Endodermal cell (in vitro differentiated cells): ENCODE measurements around the gene EARS2. TPM values are rescaled to one million over a fixed set of nuclear protein-coding genes. Genes with fewer than 3 reads are reported as not detected.
A peak's percentile ranks its signal among the peaks of the same experiment; 100 is the strongest.

Source experiments
- DNase-seq: peaks from one replicate; pipeline ENCODE4 v3.0.0-alpha.2; 2017
- H3K27ac ChIP-seq: 2 replicates; pipeline ENCODE4 v1.5.1; 2013; ENCODE audit warnings: mild to moderate bottlenecking, low read depth, low read length, moderate library complexity
- H3K27me3 ChIP-seq: 2 replicates; pipeline ENCODE4 v1.6.1; 2013; ENCODE audit warnings: mild to moderate bottlenecking, low read length, moderate library complexity; ENCODE audit not compliant: insufficient read depth, control insufficient read depth, poor library complexity, severe bottlenecking
- H3K36me3 ChIP-seq: 2 replicates; pipeline ENCODE4 v1.7.0; 2013; ENCODE audit warnings: mild to moderate bottlenecking, low read length, moderate library complexity; ENCODE audit not compliant: control insufficient read depth, insufficient read depth
- H3K4me1 ChIP-seq: one replicate; pipeline ENCODE4 v1.7.0; 2013; ENCODE audit warnings: low read length; ENCODE audit not compliant: control insufficient read depth, insufficient read depth
- H3K4me3 ChIP-seq: 2 replicates; pipeline ENCODE4 v1.5.1; 2013; ENCODE audit warnings: mild to moderate bottlenecking, low read length, moderate library complexity
- H3K9ac ChIP-seq: 2 replicates; pipeline ENCODE4 v1.6.1; 2013; ENCODE audit warnings: mild to moderate bottlenecking, low read length, moderate library complexity; ENCODE audit not compliant: poor library complexity, severe bottlenecking; ENCODE audit errors: extremely low read depth
- H3K9me3 ChIP-seq: 2 replicates; pipeline ENCODE4 v1.6.1; 2013; ENCODE audit warnings: mild to moderate bottlenecking, low read length, moderate library complexity; ENCODE audit not compliant: control insufficient read depth
- H3K27ac Mint-ChIP-seq: 2 replicates; pipeline ENCODE4 v1.8.0; 2020; ENCODE audit warnings: mixed read lengths
- H3K27me3 Mint-ChIP-seq: 2 replicates; pipeline ENCODE4 v1.8.0; 2021; ENCODE audit warnings: mild to moderate bottlenecking, mixed read lengths; ENCODE audit not compliant: insufficient read depth
- H3K36me3 Mint-ChIP-seq: 2 replicates; pipeline ENCODE4 v1.8.0; 2020; ENCODE audit warnings: low read depth, mixed read lengths
- H3K4me1 Mint-ChIP-seq: 2 replicates; pipeline ENCODE4 v1.8.0; 2020; ENCODE audit warnings: mixed read lengths
- H3K4me3 Mint-ChIP-seq: 2 replicates; pipeline ENCODE4 v1.8.0; 2020; ENCODE audit warnings: mild to moderate bottlenecking, moderate library complexity, mixed read lengths
- H3K9me3 Mint-ChIP-seq: 2 replicates; pipeline ENCODE4 v1.8.0; 2020; ENCODE audit warnings: mild to moderate bottlenecking, mixed read lengths
- WGBS, 2 experiments: methylation state at CpG; one replicate each; pipeline versions ENCODE4 v1.1.5 to v1.1.7; 2013; ENCODE audit warnings: missing lambda C conversion rate in 2 of 2, mixed read lengths in 1 of 2; ENCODE audit not compliant: insufficient coverage in 1 of 2, insufficient read length in 1 of 2; 5-methylcytosine and 5-hydroxymethylcytosine counted together
- total RNA-seq, 2 donors: library from RNA; stranded (reverse); fragmentation: NEBNext Ultra II Directional in 1 of 2; extraction: Animal tissue kit (Norgen Biotek cat#: 25700) in 1 of 2; gene quantifications; 2 replicates in 1 of 2; 3 replicates in 1 of 2; pipeline ENCODE4 v1.2.1, GENCODE V29; 2021
- TF ChIP-seq, protein P1 (sequence below): fragments of 200-600 bp; sonication (generic); conservative IDR thresholded peaks from 2 replicates; pipeline ENCODE4 v1.5.0; 2021; ENCODE audit warnings: antibody characterized with exemption, mild to moderate bottlenecking

Gene EARS2
- total RNA-seq, 2 donors from 2014 or later, result 32.0 to 36.1 TPM

DNA sequence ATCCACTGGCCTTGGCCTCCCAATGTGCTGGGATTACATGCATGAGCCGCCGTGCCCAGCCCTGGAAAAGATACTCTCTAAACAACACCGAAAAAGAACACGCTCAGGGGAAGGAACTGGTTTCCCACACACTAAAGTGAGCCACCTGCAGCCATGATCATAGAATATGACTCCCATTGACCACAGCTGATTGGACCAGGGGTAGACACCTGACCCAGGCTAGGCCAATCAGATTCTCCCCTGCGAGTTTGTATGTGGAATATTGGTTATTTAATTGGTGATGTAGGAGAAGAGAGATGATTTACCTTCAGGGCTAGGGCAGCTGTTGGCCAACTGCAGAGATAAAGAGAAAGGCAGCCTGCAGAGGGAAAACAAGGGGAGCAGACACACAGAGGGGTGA is 37.9 kb downstream of the EARS2 start:
- peaks cover 57% of the 10 kb centered on the region for H3K36me3 Mint-ChIP-seq
- H3K4me3 Mint-ChIP-seq, result no peak overlapping the region
- no peak overlapping the region for H3K9ac ChIP-seq
- H3K27me3 ChIP-seq, result no peaks in the 10 kb centered on the region
- no peaks in the 10 kb centered on the region for H3K9me3 Mint-ChIP-seq
- no peak overlapping the region for H3K27ac Mint-ChIP-seq
- no peak overlapping the region for H3K27ac ChIP-seq
- H3K4me1 ChIP-seq, result no peaks in the 10 kb centered on the region
- H3K4me1 Mint-ChIP-seq, result no peaks in the 10 kb centered on the region
- TF ChIP-seq, protein P1, sequence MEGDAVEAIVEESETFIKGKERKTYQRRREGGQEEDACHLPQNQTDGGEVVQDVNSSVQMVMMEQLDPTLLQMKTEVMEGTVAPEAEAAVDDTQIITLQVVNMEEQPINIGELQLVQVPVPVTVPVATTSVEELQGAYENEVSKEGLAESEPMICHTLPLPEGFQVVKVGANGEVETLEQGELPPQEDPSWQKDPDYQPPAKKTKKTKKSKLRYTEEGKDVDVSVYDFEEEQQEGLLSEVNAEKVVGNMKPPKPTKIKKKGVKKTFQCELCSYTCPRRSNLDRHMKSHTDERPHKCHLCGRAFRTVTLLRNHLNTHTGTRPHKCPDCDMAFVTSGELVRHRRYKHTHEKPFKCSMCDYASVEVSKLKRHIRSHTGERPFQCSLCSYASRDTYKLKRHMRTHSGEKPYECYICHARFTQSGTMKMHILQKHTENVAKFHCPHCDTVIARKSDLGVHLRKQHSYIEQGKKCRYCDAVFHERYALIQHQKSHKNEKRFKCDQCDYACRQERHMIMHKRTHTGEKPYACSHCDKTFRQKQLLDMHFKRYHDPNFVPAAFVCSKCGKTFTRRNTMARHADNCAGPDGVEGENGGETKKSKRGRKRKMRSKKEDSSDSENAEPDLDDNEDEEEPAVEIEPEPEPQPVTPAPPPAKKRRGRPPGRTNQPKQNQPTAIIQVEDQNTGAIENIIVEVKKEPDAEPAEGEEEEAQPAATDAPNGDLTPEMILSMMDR, result no peak
- no peaks in the 10 kb centered on the region for H3K27me3 Mint-ChIP-seq
- H3K36me3 ChIP-seq, result peaks cover 53% of the 10 kb centered on the region
- WGBS, 2 experiments, result 98 to 100% methylated on average over 4 to 5 of the region's 5 CpGs
- no peaks in the 10 kb centered on the region for H3K9me3 ChIP-seq
- no peak for DNase-seq
- no peak overlapping the region for H3K4me3 ChIP-seq

DNA sequence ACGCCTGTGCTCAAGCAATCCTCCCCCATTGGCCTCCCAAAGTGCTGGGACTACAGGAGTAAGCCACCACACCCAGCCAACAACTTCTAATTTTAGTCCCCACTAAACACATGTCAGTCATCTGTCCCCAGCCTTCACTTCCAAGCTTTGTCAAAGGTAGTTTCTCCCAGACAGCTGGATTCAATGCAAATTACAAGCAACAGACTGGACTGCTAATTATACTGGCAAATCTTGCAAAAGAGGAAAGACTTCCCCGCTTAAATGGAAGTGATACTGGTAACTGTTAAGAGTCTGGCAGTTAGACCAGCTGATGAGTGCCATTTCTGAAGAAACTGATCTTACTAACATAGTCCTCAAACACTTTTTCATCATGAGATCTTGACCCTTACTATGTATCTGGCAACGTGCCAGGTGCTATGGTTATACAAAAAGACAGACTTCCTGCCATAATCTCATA is 38.7 kb downstream of the EARS2 start:
- no peaks in the 10 kb centered on the region for H3K9me3 Mint-ChIP-seq
- H3K27me3 Mint-ChIP-seq, result no peaks in the 10 kb centered on the region
- no peak overlapping the region for H3K27ac Mint-ChIP-seq
- no peak overlapping the region for H3K9ac ChIP-seq
- no peaks in the 10 kb centered on the region for H3K4me1 ChIP-seq
- no peak overlapping the region for H3K4me3 ChIP-seq
- H3K36me3 ChIP-seq, result peaks cover 45% of the 10 kb centered on the region
- H3K36me3 Mint-ChIP-seq, result peaks cover 53% of the 10 kb centered on the region
- H3K4me3 Mint-ChIP-seq, result no peak overlapping the region
- DNase-seq, result no peak
- 89 to 100% methylated on average over 1 to 2 of the region's 3 CpGs for WGBS, 2 experiments
- H3K27me3 ChIP-seq, result no peaks in the 10 kb centered on the region
- no peaks in the 10 kb centered on the region for H3K4me1 Mint-ChIP-seq
- H3K9me3 ChIP-seq, result no peaks in the 10 kb centered on the region
- TF ChIP-seq, protein P1, result no peak
- H3K27ac ChIP-seq, result no peak overlapping the region

DNA sequence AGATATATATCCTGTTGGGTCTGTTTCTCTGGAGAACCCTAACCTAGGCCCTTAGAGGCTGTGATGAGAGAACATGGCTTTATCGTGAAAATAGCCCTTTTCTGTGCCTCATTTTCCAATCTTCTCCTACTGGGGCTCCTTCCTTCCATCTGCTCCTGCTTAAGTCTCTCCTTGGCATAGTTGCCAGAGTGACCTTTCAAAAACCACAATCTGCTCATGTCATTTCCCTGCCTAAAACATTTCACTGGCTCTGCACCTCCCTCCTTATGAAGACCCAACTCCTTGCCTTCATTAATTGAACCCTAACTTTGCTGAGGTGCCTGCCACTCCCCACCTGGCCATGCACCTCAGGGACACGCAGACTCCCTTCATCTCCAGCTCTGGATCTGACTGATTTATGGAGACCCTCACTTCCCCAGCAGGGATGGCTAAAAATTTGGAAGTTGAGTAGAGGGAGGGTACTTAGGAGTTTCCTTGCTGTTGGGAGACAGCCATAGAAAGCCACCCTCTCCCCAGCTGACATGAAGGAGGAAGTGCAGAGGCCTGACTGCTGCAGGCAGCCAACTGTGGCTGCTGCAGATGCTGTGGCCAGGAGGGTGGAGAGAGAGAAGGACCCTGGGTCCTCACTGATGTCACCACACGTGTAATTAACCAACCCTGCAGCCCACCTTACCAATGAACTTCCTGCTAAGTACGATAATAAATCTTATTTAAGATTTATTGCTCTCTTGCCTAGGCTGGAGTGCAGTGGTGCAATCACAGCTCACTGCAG is 40.6 kb downstream of the EARS2 start:
- H3K9me3 Mint-ChIP-seq, result no peaks in the 10 kb centered on the region
- H3K27ac ChIP-seq, result no peak overlapping the region
- no peaks in the 10 kb centered on the region for H3K4me1 ChIP-seq
- peaks cover 34% of the 10 kb centered on the region for H3K36me3 Mint-ChIP-seq
- peak overlapping the region; percentile 4 for H3K27ac Mint-ChIP-seq
- H3K27me3 Mint-ChIP-seq, result no peaks in the 10 kb centered on the region
- no peaks in the 10 kb centered on the region for H3K9me3 ChIP-seq
- DNase-seq, result no peak
- H3K4me1 Mint-ChIP-seq, result no peaks in the 10 kb centered on the region
- WGBS, 2 experiments, result 94 to 100% methylated on average over 1 to 4 of the region's 4 CpGs
- TF ChIP-seq, protein P1, result no peak
- H3K9ac ChIP-seq, result no peak overlapping the region
- peaks cover 26% of the 10 kb centered on the region for H3K36me3 ChIP-seq
- H3K4me3 Mint-ChIP-seq, result no peak overlapping the region
- no peak overlapping the region for H3K4me3 ChIP-seq
- H3K27me3 ChIP-seq, result no peaks in the 10 kb centered on the region
